Parathyroid adenoma (tissue), 2 donors: Measurements from ENCODE around the gene CDKL4.

Experiments
- H2AFZ ChIP-seq: fragments of 300-600 bp; sonication (generic); one replicate; pipeline ENCODE4 v1.7.0; 2017; ENCODE audit warnings: antibody characterized with exemption, mild to moderate bottlenecking
- H3K27ac ChIP-seq: fragments of 300-600 bp; sonication (generic); one replicate; pipeline ENCODE4 v1.7.0; 2017
- H3K27me3 ChIP-seq: fragments of 300-600 bp; sonication (generic); one replicate; pipeline ENCODE4 v1.7.0; 2017; ENCODE audit warnings: low read length; ENCODE audit not compliant: control insufficient read depth, insufficient read depth
- H3K36me3 ChIP-seq: fragments of 300-600 bp; sonication (generic); one replicate; pipeline ENCODE4 v1.7.0; 2017; ENCODE audit warnings: low read length; ENCODE audit not compliant: control insufficient read depth, insufficient read depth
- H3K4me1 ChIP-seq: fragments of 300-600 bp; sonication (generic); one replicate; pipeline ENCODE4 v1.7.0; 2017; ENCODE audit warnings: control low read depth
- H3K4me2 ChIP-seq: fragments of 300-600 bp; sonication (generic); one replicate; pipeline ENCODE4 v1.7.0; 2017; ENCODE audit warnings: low read length
- H3K4me3 ChIP-seq: fragments of 300-600 bp; sonication (generic); one replicate; pipeline ENCODE4 v1.7.0; 2017; ENCODE audit warnings: low read depth, low read length
- H3K79me2 ChIP-seq: fragments of 300-600 bp; sonication (generic); one replicate; pipeline ENCODE4 v1.7.0; 2017; ENCODE audit warnings: control low read depth
- H3K9ac ChIP-seq: fragments of 300-600 bp; sonication (generic); one replicate; pipeline ENCODE4 v1.7.0; 2017; ENCODE audit warnings: mild to moderate bottlenecking
- H3K9me3 ChIP-seq: fragments of 300-600 bp; sonication (generic); one replicate; pipeline ENCODE4 v1.7.0; 2017; ENCODE audit warnings: low read length; ENCODE audit not compliant: control insufficient read depth
- TF ChIP-seq, protein P1 (sequence below): fragments of 300-600 bp; sonication (generic); IDR thresholded peaks from one replicate; pipeline ENCODE4 v1.7.0; 2017; ENCODE audit warnings: antibody characterized with exemption, mild to moderate bottlenecking
- donor health status: primary hyperparathyroidism.

CDKL4 gene

DNA sequence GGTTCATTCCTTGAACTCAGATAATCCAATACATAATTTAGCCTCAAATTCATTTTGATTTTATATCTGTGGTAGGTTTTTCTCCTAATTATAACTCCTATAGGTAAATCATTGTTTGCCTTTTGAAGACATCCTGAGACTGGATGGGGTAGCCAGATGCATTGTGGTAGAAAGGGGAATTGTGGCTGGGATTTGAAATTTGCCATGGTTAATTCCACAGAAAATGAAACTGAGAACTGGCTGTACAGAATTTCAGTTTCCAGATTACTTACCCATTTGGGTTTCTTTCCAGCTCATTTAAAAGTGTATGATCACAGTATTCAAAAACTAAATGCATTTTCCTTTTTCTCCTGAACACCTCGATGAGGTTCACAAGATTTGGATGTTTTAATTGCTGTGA is 18.2 kb downstream of the CDKL4 start:
- TF ChIP-seq, protein P1, sequence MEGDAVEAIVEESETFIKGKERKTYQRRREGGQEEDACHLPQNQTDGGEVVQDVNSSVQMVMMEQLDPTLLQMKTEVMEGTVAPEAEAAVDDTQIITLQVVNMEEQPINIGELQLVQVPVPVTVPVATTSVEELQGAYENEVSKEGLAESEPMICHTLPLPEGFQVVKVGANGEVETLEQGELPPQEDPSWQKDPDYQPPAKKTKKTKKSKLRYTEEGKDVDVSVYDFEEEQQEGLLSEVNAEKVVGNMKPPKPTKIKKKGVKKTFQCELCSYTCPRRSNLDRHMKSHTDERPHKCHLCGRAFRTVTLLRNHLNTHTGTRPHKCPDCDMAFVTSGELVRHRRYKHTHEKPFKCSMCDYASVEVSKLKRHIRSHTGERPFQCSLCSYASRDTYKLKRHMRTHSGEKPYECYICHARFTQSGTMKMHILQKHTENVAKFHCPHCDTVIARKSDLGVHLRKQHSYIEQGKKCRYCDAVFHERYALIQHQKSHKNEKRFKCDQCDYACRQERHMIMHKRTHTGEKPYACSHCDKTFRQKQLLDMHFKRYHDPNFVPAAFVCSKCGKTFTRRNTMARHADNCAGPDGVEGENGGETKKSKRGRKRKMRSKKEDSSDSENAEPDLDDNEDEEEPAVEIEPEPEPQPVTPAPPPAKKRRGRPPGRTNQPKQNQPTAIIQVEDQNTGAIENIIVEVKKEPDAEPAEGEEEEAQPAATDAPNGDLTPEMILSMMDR = no peak
- Histone ChIP-seq H3K9ac (no peak overlapping the region), H3K4me1 (peaks cover 5% of the 10 kb centered on the region), H2AFZ (no peak overlapping the region), H3K27me3 (no peaks in the 10 kb centered on the region), H3K79me2 (no peaks in the 10 kb centered on the region), H3K36me3 (no peaks in the 10 kb centered on the region), H3K4me3 (no peak overlapping the region), H3K27ac (no peak overlapping the region), H3K4me2 (no peak overlapping the region), H3K9me3 (no peaks in the 10 kb centered on the region)

DNA sequence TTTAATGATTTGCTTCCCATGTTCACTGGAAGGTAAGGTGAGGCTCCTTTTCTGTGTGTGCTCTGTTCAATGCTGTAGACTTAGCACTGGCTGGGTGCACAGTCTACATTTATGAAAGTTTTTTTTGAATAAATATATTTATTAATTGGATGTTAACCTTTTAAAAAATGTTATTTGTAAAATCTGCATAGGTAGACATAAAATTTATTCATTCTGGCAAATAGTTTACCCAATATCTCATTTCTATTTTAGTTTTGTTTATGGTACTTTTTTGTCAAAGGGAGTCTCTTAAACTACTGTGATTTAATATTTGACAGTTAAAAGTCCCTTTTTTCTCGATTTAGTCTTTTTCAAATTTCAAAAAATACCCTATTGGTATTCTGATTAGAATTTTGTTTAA is 19.9 kb downstream of the CDKL4 start:
- Histone ChIP-seq H3K27ac (no peak overlapping the region), H2AFZ (no peak overlapping the region), H3K4me3 (no peak overlapping the region), H3K36me3 (no peaks in the 10 kb centered on the region), H3K9ac (no peak overlapping the region), H3K79me2 (no peaks in the 10 kb centered on the region), H3K4me1 (no peaks in the 10 kb centered on the region), H3K4me2 (no peak overlapping the region), H3K27me3 (no peaks in the 10 kb centered on the region), H3K9me3 (no peaks in the 10 kb centered on the region)
- TF ChIP-seq, protein P1 = no peak

DNA sequence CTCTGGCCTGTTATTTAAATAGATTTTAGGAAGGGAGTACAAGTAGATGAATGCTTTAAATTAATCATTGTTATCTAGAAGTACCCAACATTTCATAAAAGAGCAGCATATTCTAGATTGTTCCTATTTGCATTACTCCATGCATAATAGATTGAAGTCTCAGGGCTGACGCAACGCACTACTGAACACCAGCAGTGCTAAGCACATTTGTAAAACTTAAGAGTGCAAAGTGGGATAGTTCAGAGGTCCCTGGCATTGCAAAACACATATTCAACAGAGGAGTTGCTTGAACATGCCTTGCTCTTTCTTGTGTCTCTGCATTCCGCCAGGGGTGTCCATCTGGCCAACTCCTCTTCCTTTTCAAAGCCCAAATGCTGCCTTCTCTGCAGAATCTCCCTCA is 22.3 kb downstream of the CDKL4 start:
- H3K79me2 ChIP-seq = no peaks in the 10 kb centered on the region
- no peak overlapping the region for H3K4me2 ChIP-seq
- no peaks in the 10 kb centered on the region for H3K27me3 ChIP-seq
- TF ChIP-seq, protein P1 = no peak
- H3K4me3 ChIP-seq = no peak overlapping the region
- H3K9ac ChIP-seq = no peak overlapping the region
- H3K36me3 ChIP-seq = no peaks in the 10 kb centered on the region
- H3K27ac ChIP-seq = no peak overlapping the region
- no peak overlapping the region for H2AFZ ChIP-seq
- no peaks in the 10 kb centered on the region for H3K4me1 ChIP-seq
- H3K9me3 ChIP-seq = no peaks in the 10 kb centered on the region

- no peaks in the 10 kb centered on the region for H3K27me3 ChIP-seq
- TF ChIP-seq, protein P1 = no peak
- H3K27ac ChIP-seq = no peak overlapping the region
- no peaks in the 10 kb centered on the region for H3K79me2 ChIP-seq
- H3K4me1 ChIP-seq = no peaks in the 10 kb centered on the region
- H3K9ac ChIP-seq = no peak overlapping the region
- no peaks in the 10 kb centered on the region for H3K9me3 ChIP-seq
- H3K4me2 ChIP-seq = no peak overlapping the region
- no peaks in the 10 kb centered on the region for H3K36me3 ChIP-seq
- no peak overlapping the region for H2AFZ ChIP-seq
- no peak overlapping the region for H3K4me3 ChIP-seq
Observed at GRCh38 chr2:39220136-39220535, 23.6 kb downstream of the CDKL4 start.

DNA sequence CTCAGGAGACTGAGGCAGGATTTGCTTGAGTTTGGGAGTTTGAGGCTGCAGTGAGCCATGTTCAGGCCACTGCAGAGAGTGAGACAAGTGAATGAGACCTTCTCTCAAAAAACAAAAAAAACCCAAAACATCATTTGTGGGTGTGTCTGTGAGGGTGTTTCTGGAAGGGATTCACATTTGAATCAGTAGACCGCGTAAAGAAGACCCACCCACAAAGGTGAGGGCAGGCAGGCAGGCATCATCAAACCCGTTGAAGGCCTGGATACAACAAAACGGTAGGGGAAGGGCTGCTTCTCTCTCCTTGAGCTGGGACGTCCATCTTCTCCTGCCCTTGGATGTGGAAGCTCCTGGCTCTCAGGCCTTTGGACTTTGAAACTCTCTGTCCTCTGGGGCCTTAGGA is 25.4 kb downstream of the CDKL4 start:
- no peaks in the 10 kb centered on the region for H3K36me3 ChIP-seq
- no peak overlapping the region for H3K27ac ChIP-seq
- H3K9me3 ChIP-seq = no peaks in the 10 kb centered on the region
- TF ChIP-seq, protein P1 = no peak
- no peak overlapping the region for H3K4me3 ChIP-seq
- H3K9ac ChIP-seq = no peak overlapping the region
- H3K79me2 ChIP-seq = no peaks in the 10 kb centered on the region
- H3K4me1 ChIP-seq = no peaks in the 10 kb centered on the region
- H3K4me2 ChIP-seq = no peak overlapping the region
- H3K27me3 ChIP-seq = no peaks in the 10 kb centered on the region
- H2AFZ ChIP-seq = no peak overlapping the region
